Vagina (tissue), 2 donors: ENCODE results near the gene MYPN. TPM values are rescaled to one million over a fixed set of nuclear protein-coding genes. Genes with fewer than 3 reads are reported as not detected.
A peak's percentile ranks its signal among the peaks of the same experiment; 100 is the strongest.

ENCODE experiments used
- DNase-seq, 2 donors: peaks; one replicate each; pipeline ENCODE4 v3.0.0-alpha.2; 2017; ENCODE audit errors: extremely low spot score in 2 of 2
- H3K27ac ChIP-seq: fragments of 200-600 bp; sonication (generic); one replicate; pipeline ENCODE4 v1.5.1; 2019
- H3K27me3 ChIP-seq: fragments of 200-600 bp; sonication (generic); one replicate; pipeline ENCODE4 v1.5.1; 2019
- H3K36me3 ChIP-seq, 2 donors: fragments of 200-600 bp; sonication (generic); one replicate each; pipeline ENCODE4 v1.5.1; 2017 to 2019
- H3K4me1 ChIP-seq: fragments of 200-600 bp; sonication (generic); one replicate; pipeline ENCODE4 v1.5.1; 2019
- H3K4me3 ChIP-seq, 2 donors: fragments of 200-600 bp; sonication (generic); 1 replicate in 1 of 2; 2 replicates in 1 of 2; pipeline ENCODE4 v1.5.1; 2016 to 2019
- H3K9me3 ChIP-seq: fragments of 200-600 bp; sonication (generic); one replicate; pipeline ENCODE4 v1.5.1; 2019
- CTCF ChIP-seq, 3 experiments: fragments of 450-650 bp in 2 of 3; fragments of 200-600 bp in 1 of 3; sonication (generic) in 1 of 3; IDR thresholded peaks; one replicate each; pipeline ENCODE4 v1.5.1; 2017 to 2019; ENCODE audit warnings: antibody characterized with exemption in 3 of 3, mild to moderate bottlenecking in 2 of 3, moderate library complexity in 2 of 3
- POLR2A ChIP-seq, 2 donors: fragments of 450-650 bp; IDR thresholded peaks; one replicate each; pipeline ENCODE4 v1.6.1; 2017; ENCODE audit warnings: antibody characterized with exemption in 2 of 2, mild to moderate bottlenecking in 2 of 2, moderate library complexity in 2 of 2
- POLR2AphosphoS5 ChIP-seq, 2 donors: sonication (generic); formaldehyde crosslinking; IDR thresholded peaks; one replicate each; pipeline ENCODE4 v1.9.0; 2017; ENCODE audit warnings: antibody characterized with exemption in 2 of 2, mild to moderate bottlenecking in 2 of 2, low read depth in 1 of 2; ENCODE audit not compliant: insufficient read depth in 1 of 2
- intact Hi-C: fragments of 100-400 bp; cut with DNase I; formaldehyde crosslinking; loops from one replicate; pipeline ENCODE4 v1.15.1; 2023
- total RNA-seq: library from RNA; depleted of rRNA; stranded (reverse); fragments of >200 nt; gene quantifications from one replicate; pipeline ENCODE4 v1.2.3, GENCODE V29; 2016

MYPN gene
- total RNA-seq, 1 donor from 2014 or later = not detected

GRCh38 chr10:68230268-68230667 is 121.0 kb downstream of the MYPN start:
- Histone ChIP-seq H3K4me3 (no peak overlapping the region), H3K36me3 (no peaks in the 10 kb centered on the region), H3K9me3 (no peaks in the 10 kb centered on the region), H3K27ac (no peak overlapping the region), H3K27me3 (no peaks in the 10 kb centered on the region), H3K4me1 (peaks cover 6% of the 10 kb centered on the region)
- DNase-seq = no peak
- no peak for TF ChIP-seq POLR2A (IDR thresholded peaks at IDR 0.05)
- TF ChIP-seq POLR2AphosphoS5 (IDR thresholded peaks at IDR 0.05; ENCODE audit: insufficient read depth in 1 of 2, low read depth in 1 of 2) = no peak
- TF ChIP-seq CTCF (IDR thresholded peaks at IDR 0.05) = no peak
- intact Hi-C loops = no loop called here

- peak overlapping the region; percentile 74 for H3K27ac ChIP-seq
- no peaks in the 10 kb centered on the region for H3K9me3 ChIP-seq
- intact Hi-C loops = no loop called here
- peak overlapping the region; percentile 59 to 65 for H3K4me3 ChIP-seq
- no peak for DNase-seq
- H3K36me3 ChIP-seq = no peaks in the 10 kb centered on the region
- H3K27me3 ChIP-seq = no peaks in the 10 kb centered on the region
- TF ChIP-seq CTCF (IDR thresholded peaks at IDR 0.05) (no peak), POLR2A (IDR thresholded peaks at IDR 0.05) (no peak), POLR2AphosphoS5 (IDR thresholded peaks at IDR 0.05; ENCODE audit: insufficient read depth in 1 of 2, low read depth in 1 of 2) (peak in 1 of 2 donors; percentile 56)
- peaks cover 6% of the 10 kb centered on the region for H3K4me1 ChIP-seq
Observed at GRCh38 chr10:68231106-68231816, 122.0 kb downstream of the MYPN start.

GRCh38 chr10:68231817-68232251 is 122.5 kb downstream of the MYPN start, which contains the start of gene ATOH7:
Gene ATOH7 (minus strand): TSS chr10:68232113. CDS start chr10:68231677, 436 bp downstream.
- no peak for DNase-seq
- intact Hi-C loops = no loop called here

GRCh38 chr10:68233046-68233445 is 123.8 kb downstream of the MYPN start:
- H3K36me3 ChIP-seq = no peaks in the 10 kb centered on the region
- no peaks in the 10 kb centered on the region for H3K27me3 ChIP-seq
- DNase-seq = no peak
- H3K9me3 ChIP-seq = no peaks in the 10 kb centered on the region
- H3K4me1 ChIP-seq = peaks cover 6% of the 10 kb centered on the region
- TF ChIP-seq POLR2AphosphoS5 (IDR thresholded peaks at IDR 0.05; ENCODE audit: insufficient read depth in 1 of 2, low read depth in 1 of 2) = no peak
- TF ChIP-seq CTCF (IDR thresholded peaks at IDR 0.05) = no peak
- no peak for TF ChIP-seq POLR2A (IDR thresholded peaks at IDR 0.05)
- H3K4me3 ChIP-seq = no peak overlapping the region
- H3K27ac ChIP-seq = no peak overlapping the region
- intact Hi-C loops = no loop called here

More at GRCh38 chr10:68231817-68232251, 122.5 kb downstream of the MYPN start, which contains the start of gene ATOH7:
- Histone ChIP-seq H3K4me3 (peak within 1 kb of the TSS; percentile 59 to 65), H3K9me3 (no peaks in the 10 kb centered on the region), H3K36me3 (no peaks in the 10 kb centered on the region), H3K27me3 (no peaks in the 10 kb centered on the region), H3K27ac (peak within 1 kb of the TSS; percentile 74), H3K4me1 (peaks cover 6% of the 10 kb centered on the region)
- TF ChIP-seq CTCF (IDR thresholded peaks at IDR 0.05) (no peak), POLR2A (IDR thresholded peaks at IDR 0.05) (no peak), POLR2AphosphoS5 (IDR thresholded peaks at IDR 0.05; ENCODE audit: insufficient read depth in 1 of 2, low read depth in 1 of 2) (no peak)

GRCh38 chr10:68235111-68235510 is 125.8 kb downstream of the MYPN start:
- Histone ChIP-seq H3K27ac (no peak overlapping the region), H3K27me3 (no peaks in the 10 kb centered on the region), H3K4me3 (no peak overlapping the region), H3K9me3 (no peaks in the 10 kb centered on the region), H3K4me1 (peaks cover 6% of the 10 kb centered on the region), H3K36me3 (no peaks in the 10 kb centered on the region)
- intact Hi-C loops = no loop called here
- no peak for DNase-seq
- no peak for TF ChIP-seq CTCF (IDR thresholded peaks at IDR 0.05)
- TF ChIP-seq POLR2A (IDR thresholded peaks at IDR 0.05) = no peak
- no peak for TF ChIP-seq POLR2AphosphoS5 (IDR thresholded peaks at IDR 0.05; ENCODE audit: insufficient read depth in 1 of 2, low read depth in 1 of 2)
